Neural progenitor cell (in vitro differentiated cells): ENCODE data around the gene TUBAL3.

Experiments used
- EZH2phosphoT487 ChIP-seq: fragments of 200-600 bp; sonication (generic); IDR thresholded peaks from 2 replicates; pipeline ENCODE4 v1.6.1; 2017; ENCODE audit warnings: antibody characterized with exemption
- TF ChIP-seq, protein P1 (sequence below): fragments of 200-600 bp; sonication (generic); IDR thresholded peaks from 2 replicates; pipeline ENCODE4 v1.5.1; 2017; ENCODE audit warnings: antibody characterized with exemption, mild to moderate bottlenecking

DNA sequence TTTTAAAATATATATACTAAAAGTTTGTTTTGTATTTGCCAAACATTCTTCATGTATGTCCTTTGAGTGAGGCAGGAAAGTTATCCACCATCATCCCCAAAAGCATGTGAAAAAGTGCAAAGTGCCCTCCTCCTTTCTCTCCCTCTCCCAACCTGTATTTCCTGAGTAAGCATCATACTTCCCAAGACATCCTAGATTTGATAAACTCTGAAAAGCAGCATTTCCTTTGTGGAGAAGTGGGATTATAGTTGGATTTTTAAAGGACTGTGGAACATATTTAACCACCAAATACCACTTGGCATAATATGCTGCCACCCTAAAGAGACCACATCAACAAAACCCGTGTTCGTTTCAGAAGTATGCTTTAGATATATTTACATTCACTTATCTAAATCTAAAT is 44.6 kb upstream of the TUBAL3 start:
- TF ChIP-seq EZH2phosphoT487, result no peak
- TF ChIP-seq, protein P1, sequence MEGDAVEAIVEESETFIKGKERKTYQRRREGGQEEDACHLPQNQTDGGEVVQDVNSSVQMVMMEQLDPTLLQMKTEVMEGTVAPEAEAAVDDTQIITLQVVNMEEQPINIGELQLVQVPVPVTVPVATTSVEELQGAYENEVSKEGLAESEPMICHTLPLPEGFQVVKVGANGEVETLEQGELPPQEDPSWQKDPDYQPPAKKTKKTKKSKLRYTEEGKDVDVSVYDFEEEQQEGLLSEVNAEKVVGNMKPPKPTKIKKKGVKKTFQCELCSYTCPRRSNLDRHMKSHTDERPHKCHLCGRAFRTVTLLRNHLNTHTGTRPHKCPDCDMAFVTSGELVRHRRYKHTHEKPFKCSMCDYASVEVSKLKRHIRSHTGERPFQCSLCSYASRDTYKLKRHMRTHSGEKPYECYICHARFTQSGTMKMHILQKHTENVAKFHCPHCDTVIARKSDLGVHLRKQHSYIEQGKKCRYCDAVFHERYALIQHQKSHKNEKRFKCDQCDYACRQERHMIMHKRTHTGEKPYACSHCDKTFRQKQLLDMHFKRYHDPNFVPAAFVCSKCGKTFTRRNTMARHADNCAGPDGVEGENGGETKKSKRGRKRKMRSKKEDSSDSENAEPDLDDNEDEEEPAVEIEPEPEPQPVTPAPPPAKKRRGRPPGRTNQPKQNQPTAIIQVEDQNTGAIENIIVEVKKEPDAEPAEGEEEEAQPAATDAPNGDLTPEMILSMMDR, result no peak
